HAP-1 (cell line): Measurements from ENCODE around the gene C10orf71.

ENCODE experiments used
- DNase-seq, 2 experiments: peaks; one replicate each; pipeline ENCODE4 v3.0.0-alpha.2; 2016 to 2020; ENCODE audit warnings: low spot score in 2 of 2
- H3K27me3 ChIP-seq: fragments of 250-450 bp; sonication (Bioruptor Pico); 2 replicates; pipeline ENCODE4 v1.5.1; 2020; ENCODE audit warnings: low read depth, mild to moderate bottlenecking, moderate library complexity
- H3K36me3 ChIP-seq: fragments of 250-450 bp; sonication (Bioruptor Pico); replicated peaks from 2 replicates; pipeline ENCODE4 v1.5.1; 2020; ENCODE audit warnings: mild to moderate bottlenecking
- H3K4me1 ChIP-seq: fragments of 250-450 bp; sonication (Bioruptor Pico); 2 replicates; pipeline ENCODE4 v1.5.1; 2020; ENCODE audit warnings: mild to moderate bottlenecking
- H3K4me3 ChIP-seq: fragments of 250-450 bp; sonication (Bioruptor Pico); 2 replicates; pipeline ENCODE4 v1.5.1; 2020; ENCODE audit warnings: mild to moderate bottlenecking, moderate library complexity
- H3K9me3 ChIP-seq: fragments of 250-450 bp; sonication (Bioruptor Pico); 2 replicates; pipeline ENCODE4 v1.5.1; 2020; ENCODE audit warnings: mild to moderate bottlenecking, moderate library complexity
- in situ Hi-C: fragments of 300-500 bp; cut with MboI; formaldehyde crosslinking; loops from 3 replicates; pipeline ENCODE4 v1.14.3; 2020; ENCODE audit warnings: low sequenced_read_pairs, inconsistent platforms, mixed read lengths

Gene C10orf71

DNA sequence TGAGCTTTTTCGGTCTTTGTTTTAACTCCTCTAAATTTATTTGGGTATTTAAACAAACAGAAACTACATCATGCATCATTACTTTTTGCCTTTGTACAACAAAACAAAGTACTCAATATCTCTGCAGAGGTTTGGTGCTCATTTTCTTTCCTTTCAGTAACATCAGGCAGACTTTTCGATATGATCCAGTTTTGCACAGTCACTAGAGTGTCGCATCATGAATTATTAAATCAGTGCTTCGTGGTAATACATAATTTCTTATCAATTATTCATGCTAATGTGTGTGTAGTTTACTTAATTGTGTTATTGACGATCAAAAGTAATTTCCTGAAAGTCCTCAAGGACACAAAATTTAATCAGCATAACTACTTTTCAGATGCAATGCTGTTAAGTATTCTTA, 65.1 kb downstream of the C10orf71 start:
- Histone ChIP-seq H3K4me3 (no peak overlapping the region), H3K27me3 (peaks cover 2% of the 10 kb centered on the region; the same call in 1 of the 2 replicates), H3K4me1 (no peaks in the 10 kb centered on the region), H3K9me3 (no peaks in the 10 kb centered on the region), H3K36me3 (no peaks in the 10 kb centered on the region)
- in situ Hi-C loops: no loop called here
- DNase-seq: no peak

DNA sequence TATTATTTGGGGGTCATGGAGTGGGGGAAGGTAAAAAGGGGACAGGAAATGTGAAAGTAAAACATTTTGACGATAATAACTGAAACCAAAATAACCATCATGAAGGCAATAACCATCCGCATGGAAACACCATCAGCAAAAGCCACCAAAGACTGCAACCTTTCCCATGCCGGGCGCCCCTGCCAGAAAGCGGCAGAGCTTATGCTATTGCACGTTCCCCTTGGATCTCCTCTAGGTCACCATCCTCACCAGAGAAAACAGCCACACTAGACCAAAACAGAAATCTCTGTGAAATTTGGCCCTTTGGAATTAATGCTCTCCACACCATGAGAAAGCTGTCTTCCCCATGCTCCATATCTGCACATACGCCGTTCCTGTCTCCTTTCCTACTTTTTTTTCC, 65.8 kb downstream of the C10orf71 start:
- no peak overlapping the region for H3K4me3 ChIP-seq
- no peaks in the 10 kb centered on the region for H3K9me3 ChIP-seq
- no peaks in the 10 kb centered on the region for H3K4me1 ChIP-seq
- peaks cover 2% of the 10 kb centered on the region; the same call in 1 of the 2 replicates for H3K27me3 ChIP-seq
- H3K36me3 ChIP-seq: no peaks in the 10 kb centered on the region
- in situ Hi-C loops: no loop called here
- DNase-seq: no peak

DNA sequence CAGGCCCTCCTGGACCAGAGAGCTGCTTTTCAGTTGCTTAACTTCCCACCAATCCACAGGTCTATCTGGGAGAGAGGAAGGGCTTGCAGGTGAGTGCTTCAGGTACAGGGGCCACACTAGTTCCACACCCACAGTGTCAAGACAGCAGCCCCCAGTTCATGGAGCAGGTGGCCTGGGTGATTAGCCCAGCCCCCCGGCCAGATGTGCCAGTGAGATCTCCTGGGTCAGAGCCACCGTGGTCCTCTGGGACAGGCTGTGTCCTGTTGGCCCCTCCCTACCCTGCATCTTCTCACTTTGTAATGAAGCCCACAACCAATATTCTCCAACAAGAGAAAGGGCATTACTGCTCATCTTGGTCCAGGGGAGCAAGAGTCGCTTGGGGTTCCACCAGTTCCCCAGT, 66.3 kb downstream of the C10orf71 start:
- no peak for DNase-seq
- in situ Hi-C loops: no loop called here
- H3K27me3 ChIP-seq: peaks cover 2% of the 10 kb centered on the region; the same call in 1 of the 2 replicates
- H3K4me3 ChIP-seq: no peak overlapping the region
- no peaks in the 10 kb centered on the region for H3K36me3 ChIP-seq
- no peaks in the 10 kb centered on the region for H3K4me1 ChIP-seq
- H3K9me3 ChIP-seq: no peaks in the 10 kb centered on the region

- Histone ChIP-seq H3K36me3 (no peaks in the 10 kb centered on the region), H3K4me1 (no peaks in the 10 kb centered on the region), H3K9me3 (no peaks in the 10 kb centered on the region), H3K4me3 (no peak overlapping the region), H3K27me3 (peaks cover 2% of the 10 kb centered on the region; the same call in 1 of the 2 replicates)
- in situ Hi-C loops: no loop called here
- no peak for DNase-seq
Measured at GRCh38 chr10:49365675-49366415, 66.9 kb downstream of the C10orf71 start.

DNA sequence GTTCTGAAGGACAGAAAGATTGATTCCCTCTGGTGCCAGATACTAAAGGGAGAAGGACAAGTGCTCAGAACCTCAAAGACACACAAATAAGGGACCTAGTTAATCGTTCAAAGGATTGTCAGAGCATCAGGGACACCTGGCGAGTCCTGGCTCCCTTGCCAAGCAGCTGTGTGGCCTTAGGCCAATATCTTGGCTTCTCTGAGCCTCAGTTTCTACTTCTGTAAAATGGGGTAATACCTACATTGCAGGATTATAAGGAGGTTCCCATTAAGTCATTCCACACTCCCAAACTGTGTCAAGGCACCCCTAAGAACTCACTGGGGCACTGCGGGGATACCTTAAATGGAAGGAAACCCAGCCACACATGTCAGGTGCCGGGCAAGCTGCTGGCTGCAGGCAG, 67.5 kb downstream of the C10orf71 start:
- Histone ChIP-seq H3K4me1 (no peaks in the 10 kb centered on the region), H3K27me3 (peaks cover 2% of the 10 kb centered on the region; the same call in 1 of the 2 replicates), H3K4me3 (no peak overlapping the region), H3K36me3 (no peaks in the 10 kb centered on the region), H3K9me3 (no peaks in the 10 kb centered on the region)
- in situ Hi-C loops: no loop called here
- no peak for DNase-seq

DNA sequence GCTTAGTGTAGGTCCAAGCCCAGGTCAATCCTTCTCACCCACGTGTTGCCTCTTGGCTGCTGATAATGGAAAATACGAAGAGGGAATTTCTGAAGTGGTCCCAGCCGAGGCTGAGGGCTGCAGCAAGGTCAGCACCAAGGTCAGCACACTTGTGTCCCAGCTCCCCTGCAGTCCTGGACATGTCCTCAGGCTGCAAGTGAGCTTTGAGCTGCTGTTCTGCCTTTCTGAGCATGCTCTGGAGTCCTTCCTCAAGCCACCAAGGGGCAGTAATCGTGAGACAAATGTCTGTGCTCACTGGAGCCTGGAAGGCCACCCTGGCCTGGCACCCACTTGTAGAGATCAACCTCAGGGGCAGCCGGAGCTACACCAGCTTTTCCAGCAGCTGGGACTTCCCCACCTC, 68.6 kb downstream of the C10orf71 start:
- H3K4me3 ChIP-seq: no peak overlapping the region
- H3K4me1 ChIP-seq: no peaks in the 10 kb centered on the region
- peaks cover 2% of the 10 kb centered on the region; the same call in 1 of the 2 replicates for H3K27me3 ChIP-seq
- DNase-seq: no peak
- H3K9me3 ChIP-seq: no peaks in the 10 kb centered on the region
- H3K36me3 ChIP-seq: no peaks in the 10 kb centered on the region
- in situ Hi-C loops: no loop called here

DNA sequence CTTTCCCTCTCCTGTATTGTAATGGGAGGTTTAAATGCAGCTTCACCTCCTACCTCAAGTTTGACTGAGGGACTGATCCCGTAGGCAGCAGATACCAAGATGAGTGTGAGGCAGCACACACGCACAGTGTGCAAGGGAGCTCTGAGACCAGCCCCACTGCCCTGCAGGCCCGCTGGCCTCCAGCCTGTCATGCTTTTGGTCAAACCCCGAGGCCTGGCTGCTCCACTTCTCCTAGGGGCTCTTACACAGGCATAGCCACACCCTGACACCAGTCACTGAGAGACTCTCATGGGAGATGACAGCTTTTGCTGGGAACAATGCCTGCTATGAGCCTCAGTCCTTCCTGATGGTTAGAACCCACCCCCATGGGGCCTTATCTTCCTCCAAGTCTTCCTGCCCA, 69.3 kb downstream of the C10orf71 start:
- no peak for DNase-seq
- in situ Hi-C loops: no loop called here
- no peaks in the 10 kb centered on the region for H3K4me1 ChIP-seq
- H3K27me3 ChIP-seq: peaks cover 2% of the 10 kb centered on the region; the same call in 1 of the 2 replicates
- H3K36me3 ChIP-seq: no peaks in the 10 kb centered on the region
- H3K4me3 ChIP-seq: no peak overlapping the region
- H3K9me3 ChIP-seq: no peaks in the 10 kb centered on the region

DNA sequence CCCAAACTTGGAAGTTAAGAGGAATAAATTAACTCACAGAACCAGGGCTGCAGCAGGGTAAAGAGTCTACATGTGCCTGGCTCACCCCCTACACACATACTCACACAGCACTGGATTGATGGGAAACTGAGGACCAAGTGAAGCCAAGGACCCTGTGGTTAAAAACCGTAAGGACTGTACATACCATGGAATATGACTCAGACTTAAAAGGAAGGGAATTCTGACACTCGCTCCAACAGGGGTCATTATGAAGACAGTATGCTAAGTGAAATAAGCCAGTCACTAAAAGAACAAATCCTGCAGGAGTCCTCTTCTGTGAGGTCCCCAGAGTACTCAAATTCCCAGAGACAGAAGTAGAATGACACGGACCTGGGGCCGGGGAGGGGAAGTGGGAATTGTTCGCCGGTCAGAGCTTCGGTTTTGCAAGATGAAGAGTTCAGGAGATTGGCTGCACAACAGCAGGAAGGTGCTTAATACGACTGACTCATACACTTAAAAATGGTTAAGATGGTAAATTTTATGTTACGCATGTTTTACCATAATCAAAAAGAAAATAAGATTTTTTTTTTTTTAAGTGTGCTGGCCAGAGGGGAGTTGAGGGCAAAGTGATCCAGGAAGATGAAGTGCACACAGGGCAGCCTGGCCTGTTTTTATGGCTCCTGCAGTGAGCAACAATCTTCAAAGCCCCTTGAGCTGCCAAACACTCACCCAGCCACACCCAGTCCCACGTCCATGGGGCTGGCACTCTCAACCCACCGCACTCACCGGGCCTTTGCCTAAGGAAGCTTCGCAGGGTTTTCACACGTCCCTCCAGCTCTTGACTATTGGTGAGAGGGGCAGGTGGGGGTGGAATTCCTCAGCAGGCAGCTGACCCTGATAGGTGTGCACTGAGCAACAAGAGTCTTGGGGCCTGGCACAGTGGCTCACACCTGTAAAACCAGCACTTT, 70.5 kb downstream of the C10orf71 start:
- H3K4me3 ChIP-seq: no peak overlapping the region
- DNase-seq: no peak
- no peaks in the 10 kb centered on the region for H3K4me1 ChIP-seq
- no peaks in the 10 kb centered on the region for H3K36me3 ChIP-seq
- peaks cover under 1% of the 10 kb centered on the region; the same call in 1 of the 2 replicates for H3K27me3 ChIP-seq
- H3K9me3 ChIP-seq: no peaks in the 10 kb centered on the region
- in situ Hi-C loops: no loop called here

- no peaks in the 10 kb centered on the region for H3K36me3 ChIP-seq
- in situ Hi-C loops: no loop called here
- H3K4me3 ChIP-seq: no peak overlapping the region
- H3K4me1 ChIP-seq: no peaks in the 10 kb centered on the region
- no peaks in the 10 kb centered on the region for H3K9me3 ChIP-seq
- H3K27me3 ChIP-seq: peaks cover 2% of the 10 kb centered on the region; the same call in 1 of the 2 replicates
- DNase-seq: no peak
Measured at GRCh38 chr10:49370326-49371100, 71.5 kb downstream of the C10orf71 start.

- in situ Hi-C loops: no loop called here
- DNase-seq: no peak
Measured at GRCh38 chr10:49371967-49372366, 73.0 kb downstream of the C10orf71 start.

GRCh38 chr10:49373361-49373760, 74.4 kb downstream of the C10orf71 start:
- in situ Hi-C loops: no loop called here
- H3K27me3 ChIP-seq: peaks cover 2% of the 10 kb centered on the region; the same call in 1 of the 2 replicates
- no peaks in the 10 kb centered on the region for H3K36me3 ChIP-seq
- no peak for DNase-seq
- H3K4me3 ChIP-seq: no peak overlapping the region
- no peaks in the 10 kb centered on the region for H3K9me3 ChIP-seq
- no peaks in the 10 kb centered on the region for H3K4me1 ChIP-seq

More at GRCh38 chr10:49371967-49372366, 73.0 kb downstream of the C10orf71 start:
- peaks cover 2% of the 10 kb centered on the region; the same call in 1 of the 2 replicates for H3K27me3 ChIP-seq
- H3K4me1 ChIP-seq: no peaks in the 10 kb centered on the region
- H3K9me3 ChIP-seq: no peaks in the 10 kb centered on the region
- H3K36me3 ChIP-seq: no peaks in the 10 kb centered on the region
- no peak overlapping the region for H3K4me3 ChIP-seq

DNA sequence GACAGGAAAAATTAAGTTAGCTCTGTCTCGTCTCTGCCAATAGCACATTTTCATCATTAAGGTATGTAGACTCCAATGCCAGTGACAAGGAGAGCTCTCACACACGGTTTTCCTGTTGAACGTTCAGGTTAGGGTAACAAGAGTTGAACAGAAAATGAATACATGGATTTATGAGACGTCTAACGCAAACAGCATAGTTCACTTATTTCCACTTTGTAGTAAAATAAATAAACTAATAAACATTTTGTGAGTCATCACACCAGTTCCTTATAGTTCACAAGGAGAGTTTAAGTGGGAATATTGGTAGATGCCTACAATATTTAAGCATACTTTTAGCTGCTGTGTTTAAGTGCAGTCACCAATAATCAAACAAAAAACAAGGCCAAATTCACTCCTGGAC, 75.8 kb downstream of the C10orf71 start:
- DNase-seq: no peak
- in situ Hi-C loops: no loop called here
- Histone ChIP-seq H3K9me3 (no peaks in the 10 kb centered on the region), H3K4me3 (no peak overlapping the region), H3K4me1 (no peaks in the 10 kb centered on the region), H3K36me3 (no peaks in the 10 kb centered on the region), H3K27me3 (peaks cover 4% of the 10 kb centered on the region; the same call in 1 of the 2 replicates)

- no peaks in the 10 kb centered on the region for H3K9me3 ChIP-seq
- H3K27me3 ChIP-seq: peaks cover 4% of the 10 kb centered on the region; the same call in 1 of the 2 replicates
- no peaks in the 10 kb centered on the region for H3K4me1 ChIP-seq
- no peak overlapping the region for H3K4me3 ChIP-seq
- DNase-seq: no peak
- no peaks in the 10 kb centered on the region for H3K36me3 ChIP-seq
- in situ Hi-C loops: no loop called here
Measured at GRCh38 chr10:49375611-49376010, 76.6 kb downstream of the C10orf71 start.
